Progenitor cell of endocrine pancreas (in vitro differentiated cells): ENCODE results near the gene LYRM1. TPM values are rescaled to one million over a fixed set of nuclear protein-coding genes. Genes with fewer than 3 reads are reported as not detected.

ENCODE experiments used
- DNase-seq: peaks from one replicate; pipeline ENCODE4 v3.0.0; 2021; ENCODE audit warnings: low spot score; ENCODE audit not compliant: unreplicated experiment
- H3K27ac Mint-ChIP-seq: 2 replicates; pipeline ENCODE4 v1.8.0; 2021; ENCODE audit warnings: mild to moderate bottlenecking, moderate library complexity, mixed read lengths
- H3K27me3 Mint-ChIP-seq: 2 replicates; pipeline ENCODE4 v1.8.0; 2021; ENCODE audit warnings: mixed read lengths
- H3K36me3 Mint-ChIP-seq: 2 replicates; pipeline ENCODE4 v1.8.0; 2022; ENCODE audit warnings: mixed read lengths; ENCODE audit not compliant: insufficient read depth
- H3K4me1 Mint-ChIP-seq: 2 replicates; pipeline ENCODE4 v1.8.0; 2021; ENCODE audit warnings: low read depth, mixed read lengths
- H3K4me3 Mint-ChIP-seq: 2 replicates; pipeline ENCODE4 v1.8.0; 2021; ENCODE audit warnings: low read depth, mild to moderate bottlenecking, moderate library complexity, mixed read lengths
- H3K9me3 Mint-ChIP-seq: 2 replicates; pipeline ENCODE4 v1.8.0; 2021; ENCODE audit warnings: low read depth, mixed read lengths
- total RNA-seq: library from RNA; stranded (reverse); gene quantifications from 2 replicates; pipeline ENCODE4 v1.2.1, GENCODE V29; 2021
- TF ChIP-seq, protein P1 (sequence below): fragments of 200-600 bp; sonication (generic); IDR thresholded peaks from one replicate; pipeline ENCODE4 v1.5.0; 2021; ENCODE audit warnings: antibody characterized with exemption, mild to moderate bottlenecking; ENCODE audit not compliant: unreplicated experiment

Gene LYRM1
- total RNA-seq, 1 donor from 2014 or later, result 34.2 TPM

DNA sequence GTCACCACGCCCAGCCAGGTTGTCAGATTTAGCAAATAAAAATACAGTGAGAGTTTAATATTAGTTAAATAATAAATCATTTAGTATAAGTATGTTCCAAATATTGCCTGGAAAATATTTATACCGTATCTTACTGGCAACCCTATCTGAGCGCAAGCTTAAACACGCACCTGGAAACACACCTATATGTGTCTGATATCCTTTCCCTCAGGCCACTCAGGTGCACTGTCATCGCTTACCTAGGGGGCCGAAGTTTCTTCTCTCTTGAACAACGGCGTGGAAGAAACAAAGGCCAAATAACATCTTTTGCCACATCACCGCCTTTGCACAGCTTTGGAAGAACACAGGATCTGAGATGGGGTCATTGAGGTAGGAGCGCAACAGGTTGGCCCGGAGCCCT is 54.0 kb downstream of the LYRM1 start:
- TF ChIP-seq, protein P1, sequence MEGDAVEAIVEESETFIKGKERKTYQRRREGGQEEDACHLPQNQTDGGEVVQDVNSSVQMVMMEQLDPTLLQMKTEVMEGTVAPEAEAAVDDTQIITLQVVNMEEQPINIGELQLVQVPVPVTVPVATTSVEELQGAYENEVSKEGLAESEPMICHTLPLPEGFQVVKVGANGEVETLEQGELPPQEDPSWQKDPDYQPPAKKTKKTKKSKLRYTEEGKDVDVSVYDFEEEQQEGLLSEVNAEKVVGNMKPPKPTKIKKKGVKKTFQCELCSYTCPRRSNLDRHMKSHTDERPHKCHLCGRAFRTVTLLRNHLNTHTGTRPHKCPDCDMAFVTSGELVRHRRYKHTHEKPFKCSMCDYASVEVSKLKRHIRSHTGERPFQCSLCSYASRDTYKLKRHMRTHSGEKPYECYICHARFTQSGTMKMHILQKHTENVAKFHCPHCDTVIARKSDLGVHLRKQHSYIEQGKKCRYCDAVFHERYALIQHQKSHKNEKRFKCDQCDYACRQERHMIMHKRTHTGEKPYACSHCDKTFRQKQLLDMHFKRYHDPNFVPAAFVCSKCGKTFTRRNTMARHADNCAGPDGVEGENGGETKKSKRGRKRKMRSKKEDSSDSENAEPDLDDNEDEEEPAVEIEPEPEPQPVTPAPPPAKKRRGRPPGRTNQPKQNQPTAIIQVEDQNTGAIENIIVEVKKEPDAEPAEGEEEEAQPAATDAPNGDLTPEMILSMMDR, result no peak
- DNase-seq, result no peak
- Mint-ChIP-seq H3K4me1 (no peaks in the 10 kb centered on the region), H3K4me3 (no peak overlapping the region), H3K36me3 (no peaks in the 10 kb centered on the region), H3K27ac (no peak overlapping the region), H3K27me3 (no peaks in the 10 kb centered on the region), H3K9me3 (no peaks in the 10 kb centered on the region)

DNA sequence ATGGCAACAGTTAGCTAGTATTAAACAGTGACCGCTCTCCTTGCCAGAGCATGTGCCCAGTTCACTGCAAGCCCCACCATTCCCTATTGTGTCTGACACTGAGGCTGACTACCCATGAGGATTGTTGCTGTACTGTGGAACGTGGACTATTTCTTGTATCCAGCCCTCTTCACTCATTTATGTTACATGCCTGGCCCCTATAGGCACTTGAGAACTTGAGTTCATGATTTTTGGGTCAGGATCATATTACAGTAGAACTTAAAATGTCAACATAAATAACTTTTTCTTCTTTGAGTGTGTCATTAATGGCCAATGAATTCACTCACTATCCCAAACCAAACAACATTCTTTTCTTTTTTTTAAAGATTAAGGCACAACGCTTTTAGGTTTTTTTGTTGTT is 55.7 kb downstream of the LYRM1 start:
- H3K36me3 Mint-ChIP-seq, result no peaks in the 10 kb centered on the region
- no peak for DNase-seq
- H3K27ac Mint-ChIP-seq, result no peak overlapping the region

DNA sequence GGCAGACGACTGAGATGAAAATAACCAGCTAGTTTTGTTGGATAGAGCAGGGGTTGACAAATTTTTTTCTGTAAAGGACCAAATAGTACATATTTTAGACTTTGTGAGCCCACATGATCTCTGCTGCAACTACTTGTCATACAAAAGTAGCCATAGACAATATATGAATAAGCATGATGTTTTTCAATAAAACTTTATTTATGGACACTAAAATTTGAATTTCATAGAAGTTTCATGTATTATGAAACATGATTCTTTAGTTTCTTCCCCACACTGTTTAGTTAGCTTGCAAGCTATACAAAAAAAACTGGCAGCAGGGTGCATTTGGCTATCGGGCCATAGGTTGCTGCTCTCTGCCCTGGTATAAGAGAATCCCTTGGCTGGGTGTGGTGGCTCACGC is 56.6 kb downstream of the LYRM1 start:
- Mint-ChIP-seq H3K27ac (no peak overlapping the region), H3K27me3 (no peaks in the 10 kb centered on the region), H3K4me3 (no peak overlapping the region), H3K9me3 (no peaks in the 10 kb centered on the region), H3K36me3 (no peaks in the 10 kb centered on the region), H3K4me1 (no peaks in the 10 kb centered on the region)
- no peak for DNase-seq
- TF ChIP-seq, protein P1, result no peak

More for the DNA sequence above, 55.7 kb downstream of the LYRM1 start:
- TF ChIP-seq, protein P1, result no peak
- H3K27me3 Mint-ChIP-seq, result no peaks in the 10 kb centered on the region
- no peaks in the 10 kb centered on the region for H3K4me1 Mint-ChIP-seq
- H3K4me3 Mint-ChIP-seq, result no peak overlapping the region
- no peaks in the 10 kb centered on the region for H3K9me3 Mint-ChIP-seq

DNA sequence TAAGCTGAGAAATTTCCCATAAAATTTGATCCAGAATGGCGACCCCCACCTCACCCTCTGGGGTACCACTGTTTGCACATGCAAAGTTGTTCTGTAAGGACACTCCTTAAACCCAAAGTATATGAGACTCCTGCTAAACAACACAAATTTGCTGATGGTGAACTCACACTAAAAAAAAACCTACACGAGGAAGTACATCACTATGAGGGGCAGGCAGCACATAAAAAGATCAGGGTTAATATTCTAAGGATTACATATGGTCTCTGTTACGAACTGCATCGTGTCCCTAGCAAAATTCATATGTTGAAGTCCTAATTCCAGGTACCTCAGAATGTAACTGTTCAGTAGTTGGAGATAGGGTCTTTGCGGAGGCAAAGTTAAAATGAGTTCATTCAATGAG is 60.3 kb downstream of the LYRM1 start:
- Mint-ChIP-seq H3K36me3 (no peaks in the 10 kb centered on the region), H3K27ac (no peak overlapping the region)

DNA sequence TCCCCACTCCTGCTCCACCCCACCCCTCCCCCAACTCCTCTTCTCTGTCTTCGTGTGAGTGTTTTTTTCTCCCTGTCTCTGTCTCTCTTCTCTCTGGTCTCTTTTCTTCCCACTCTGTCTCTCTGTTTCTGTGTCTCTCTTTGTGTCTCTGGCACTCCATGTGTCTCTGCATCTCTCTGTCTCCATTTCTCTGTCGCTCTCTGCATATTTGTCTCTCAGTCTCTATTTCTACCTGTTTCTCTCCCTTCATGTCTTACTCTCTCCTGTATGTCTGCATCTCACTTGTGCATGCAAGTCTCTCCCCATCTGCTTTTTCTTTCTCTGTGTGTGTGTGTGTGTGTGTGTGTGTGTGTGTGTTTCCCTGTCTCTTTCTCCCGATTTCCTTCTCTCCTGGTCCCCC is 68.2 kb downstream of the LYRM1 start:
- Mint-ChIP-seq H3K36me3 (no peaks in the 10 kb centered on the region), H3K4me3 (no peak overlapping the region), H3K4me1 (peaks cover 2% of the 10 kb centered on the region), H3K27ac (no peak overlapping the region), H3K9me3 (no peaks in the 10 kb centered on the region), H3K27me3 (peaks cover 8% of the 10 kb centered on the region)
- DNase-seq, result no peak
- TF ChIP-seq, protein P1, result no peak

More for the DNA sequence above, 60.3 kb downstream of the LYRM1 start:
- no peaks in the 10 kb centered on the region for H3K9me3 Mint-ChIP-seq
- no peaks in the 10 kb centered on the region for H3K4me1 Mint-ChIP-seq
- DNase-seq, result no peak
- TF ChIP-seq, protein P1, result no peak
- no peak overlapping the region for H3K4me3 Mint-ChIP-seq
- H3K27me3 Mint-ChIP-seq, result no peaks in the 10 kb centered on the region
